ENCODE data around the gene DVL2. TPM values are rescaled to one million over a fixed set of nuclear protein-coding genes. Genes with fewer than 3 reads are reported as not detected.

The DVL2 gene
- total and polyA plus RNA-seq, 2 of the 13 experiments (the other 11 are each of a cell fraction or from before 2014, with no cell fraction given): 5.7 to 38.2 TPM

DNA sequence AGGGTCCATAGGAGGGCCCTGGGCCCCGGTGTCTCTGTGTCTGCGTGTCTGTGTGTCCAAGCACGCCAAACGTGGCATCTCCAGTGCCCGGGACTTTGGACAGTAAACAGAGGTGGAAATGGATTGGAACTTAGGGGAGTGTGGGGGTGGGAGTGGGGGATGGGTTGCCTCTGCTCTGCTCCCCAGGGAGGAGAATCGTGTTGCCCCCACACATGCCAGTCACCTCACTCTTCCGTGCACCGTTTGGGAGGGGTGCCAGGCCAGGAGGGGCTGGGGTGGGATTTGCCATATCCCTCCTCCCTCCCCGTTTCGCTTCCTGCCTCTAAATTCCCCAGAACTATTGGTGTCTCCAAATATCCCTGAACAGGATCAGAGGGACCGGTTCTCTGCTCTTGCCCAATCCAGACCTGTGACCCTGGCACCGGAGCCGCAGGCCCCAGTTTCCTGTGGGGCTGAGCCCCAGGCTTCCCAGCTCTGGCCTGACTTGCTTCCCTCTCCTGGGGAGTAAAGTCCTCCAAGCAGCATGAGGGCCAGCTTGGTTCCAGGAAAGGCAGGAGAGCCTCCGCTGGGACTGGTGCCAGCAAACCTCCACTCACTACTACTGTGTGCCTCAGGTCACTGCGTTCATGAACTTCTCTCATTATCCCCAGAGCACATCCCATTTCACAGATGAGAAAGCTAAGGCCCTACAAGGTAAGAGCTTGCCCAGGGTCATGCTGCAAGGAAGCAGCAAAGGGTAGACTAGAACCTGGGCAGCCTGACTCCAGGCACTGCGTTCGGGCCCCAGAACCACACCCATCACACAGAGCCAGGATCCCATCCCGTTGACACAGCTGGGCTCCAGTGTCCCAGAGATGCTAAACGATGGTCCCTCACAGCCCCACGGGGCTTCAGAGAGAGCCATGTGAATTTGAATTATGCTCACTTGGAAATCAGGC lies 54.7 kb downstream of the DVL2 start, which contains the start of gene ASGR1 (continued):
- peak; percentile 87 for TF ChIP-seq POLR2AphosphoS5 (IDR thresholded peaks at IDR 0.05; ENCODE audit: low read depth, low read length)
- no peak for TF ChIP-seq ZNF562 (CRISPR knock-in tag; IDR thresholded peaks at IDR 0.05; ENCODE audit: borderline replicate concordance)
- TF ChIP-seq, protein P1, sequence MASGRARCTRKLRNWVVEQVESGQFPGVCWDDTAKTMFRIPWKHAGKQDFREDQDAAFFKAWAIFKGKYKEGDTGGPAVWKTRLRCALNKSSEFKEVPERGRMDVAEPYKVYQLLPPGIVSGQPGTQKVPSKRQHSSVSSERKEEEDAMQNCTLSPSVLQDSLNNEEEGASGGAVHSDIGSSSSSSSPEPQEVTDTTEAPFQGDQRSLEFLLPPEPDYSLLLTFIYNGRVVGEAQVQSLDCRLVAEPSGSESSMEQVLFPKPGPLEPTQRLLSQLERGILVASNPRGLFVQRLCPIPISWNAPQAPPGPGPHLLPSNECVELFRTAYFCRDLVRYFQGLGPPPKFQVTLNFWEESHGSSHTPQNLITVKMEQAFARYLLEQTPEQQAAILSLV (CRISPR knock-in tag; IDR thresholded peaks at IDR 0.05; ENCODE audit: borderline replicate concordance): no peak
- no peak for TF ChIP-seq SYNCRIP (IDR thresholded peaks at IDR 0.05; ENCODE audit: insufficient read depth, low read depth, low read length)
- peak; percentile 49; the same call in 1 of the 2 replicates for TF ChIP-seq ZNF264 (CRISPR knock-in tag; IDR thresholded peaks at IDR 0.05)
- peak; percentile 47; the same call in 1 of the 2 replicates for TF ChIP-seq AFF4 (CRISPR knock-in tag; IDR thresholded peaks at IDR 0.05)
- no peak for TF ChIP-seq ZNF567 (CRISPR knock-in tag; IDR thresholded peaks at IDR 0.05; ENCODE audit: borderline replicate concordance)
- TF ChIP-seq ZNF256 (CRISPR knock-in tag; conservative IDR thresholded peaks at IDR 0.05): no peak
- TF ChIP-seq, protein P2, sequence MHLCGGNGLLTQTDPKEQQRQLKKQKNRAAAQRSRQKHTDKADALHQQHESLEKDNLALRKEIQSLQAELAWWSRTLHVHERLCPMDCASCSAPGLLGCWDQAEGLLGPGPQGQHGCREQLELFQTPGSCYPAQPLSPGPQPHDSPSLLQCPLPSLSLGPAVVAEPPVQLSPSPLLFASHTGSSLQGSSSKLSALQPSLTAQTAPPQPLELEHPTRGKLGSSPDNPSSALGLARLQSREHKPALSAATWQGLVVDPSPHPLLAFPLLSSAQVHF (CRISPR knock-in tag; IDR thresholded peaks at IDR 0.05): 0 out of 2 replicates have a peak, but pooled peaks have one; percentile 33
- no peak for TF ChIP-seq ZNF782 (CRISPR knock-in tag; IDR thresholded peaks at IDR 0.05; ENCODE audit: borderline replicate concordance)
- TF ChIP-seq ZNF317 (CRISPR knock-in tag; IDR thresholded peaks at IDR 0.05): peak; percentile 76
- no peak for TF ChIP-seq SP1 (IDR thresholded peaks at IDR 0.05)
- TF ChIP-seq SP1 (CRISPR knock-in tag; IDR thresholded peaks at IDR 0.05): 0 out of 2 replicates have a peak, but pooled peaks have one; percentile 38
- no peak for TF ChIP-seq ZNF180 (CRISPR knock-in tag; IDR thresholded peaks at IDR 0.05; ENCODE audit: borderline replicate concordance, low read depth)
- 0 out of 2 replicates have a peak, but pooled peaks have one; percentile 13 for TF ChIP-seq SP4 (CRISPR knock-in tag; IDR thresholded peaks at IDR 0.05)
- TF ChIP-seq, protein P3, sequence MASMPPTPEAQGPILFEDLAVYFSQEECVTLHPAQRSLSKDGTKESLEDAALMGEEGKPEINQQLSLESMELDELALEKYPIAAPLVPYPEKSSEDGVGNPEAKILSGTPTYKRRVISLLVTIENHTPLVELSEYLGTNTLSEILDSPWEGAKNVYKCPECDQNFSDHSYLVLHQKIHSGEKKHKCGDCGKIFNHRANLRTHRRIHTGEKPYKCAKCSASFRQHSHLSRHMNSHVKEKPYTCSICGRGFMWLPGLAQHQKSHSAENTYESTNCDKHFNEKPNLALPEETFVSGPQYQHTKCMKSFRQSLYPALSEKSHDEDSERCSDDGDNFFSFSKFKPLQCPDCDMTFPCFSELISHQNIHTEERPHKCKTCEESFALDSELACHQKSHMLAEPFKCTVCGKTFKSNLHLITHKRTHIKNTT (CRISPR knock-in tag; IDR thresholded peaks at IDR 0.05): no peak
- TF ChIP-seq HOXA9 (CRISPR knock-in tag; IDR thresholded peaks at IDR 0.05; ENCODE audit: borderline replicate concordance): no peak
- no peak for TF ChIP-seq ZNF20 (CRISPR knock-in tag; IDR thresholded peaks at IDR 0.05)
- no peak; the same call in 1 of the 2 replicates for TF ChIP-seq CBFB (CRISPR knock-in tag; IDR thresholded peaks at IDR 0.05)
- peak; percentile 90 for TF ChIP-seq TARDBP (CRISPR knock-in tag; IDR thresholded peaks at IDR 0.05)
- TF ChIP-seq, protein P4, sequence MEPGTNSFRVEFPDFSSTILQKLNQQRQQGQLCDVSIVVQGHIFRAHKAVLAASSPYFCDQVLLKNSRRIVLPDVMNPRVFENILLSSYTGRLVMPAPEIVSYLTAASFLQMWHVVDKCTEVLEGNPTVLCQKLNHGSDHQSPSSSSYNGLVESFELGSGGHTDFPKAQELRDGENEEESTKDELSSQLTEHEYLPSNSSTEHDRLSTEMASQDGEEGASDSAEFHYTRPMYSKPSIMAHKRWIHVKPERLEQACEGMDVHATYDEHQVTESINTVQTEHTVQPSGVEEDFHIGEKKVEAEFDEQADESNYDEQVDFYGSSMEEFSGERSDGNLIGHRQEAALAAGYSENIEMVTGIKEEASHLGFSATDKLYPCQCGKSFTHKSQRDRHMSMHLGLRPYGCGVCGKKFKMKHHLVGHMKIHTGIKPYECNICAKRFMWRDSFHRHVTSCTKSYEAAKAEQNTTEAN (CRISPR knock-in tag; conservative IDR thresholded peaks at IDR 0.05): peak; percentile 82

Measured in HepG2 (cell line).